Peyer's patch (tissue), 4 donors: Measurements from ENCODE around the gene CRTAC1. TPM values are rescaled to one million over a fixed set of nuclear protein-coding genes. Genes with fewer than 3 reads are reported as not detected.

Experiments used
- DNase-seq, 3 donors: peaks; one replicate each; pipeline ENCODE4 v3.0.0-alpha.2; 2017 to 2019
- H3K27ac ChIP-seq, 4 donors: fragments of 200-600 bp; sonication (generic); one replicate each; pipeline ENCODE4 v1.5.1; 2016 to 2019
- H3K27me3 ChIP-seq, 2 donors: fragments of 200-600 bp; sonication (generic); one replicate each; pipeline ENCODE4 v1.5.1; 2019
- H3K36me3 ChIP-seq, 3 donors: fragments of 200-600 bp; sonication (generic); one replicate each; pipeline ENCODE4 v1.5.1; 2016 to 2019
- H3K4me1 ChIP-seq, 4 donors: fragments of 200-600 bp; sonication (generic); one replicate each; pipeline ENCODE4 v1.5.1; 2016 to 2019
- H3K4me3 ChIP-seq, 4 donors: fragments of 200-600 bp; sonication (generic); 1 replicate in 3 of 4; 2 replicates in 1 of 4; pipeline ENCODE4 v1.5.1; 2016 to 2019; ENCODE audit warnings: mild to moderate bottlenecking in 1 of 4
- H3K9me3 ChIP-seq, 4 donors: fragments of 200-600 bp; sonication (generic); one replicate each; pipeline ENCODE4 v1.5.1; 2016 to 2019; ENCODE audit warnings: mild to moderate bottlenecking in 1 of 4
- POLR2A ChIP-seq, 2 donors: fragments of 450-650 bp; IDR thresholded peaks; one replicate each; pipeline ENCODE4 v1.5.1; 2017; ENCODE audit warnings: antibody characterized with exemption in 2 of 2, mild to moderate bottlenecking in 2 of 2, moderate library complexity in 2 of 2
- total RNA-seq, 4 donors: library from RNA; depleted of rRNA; stranded (reverse); fragments of >200 nt; gene quantifications; one replicate each; pipeline ENCODE4 v1.1.0, GENCODE V29; 2016
- TF ChIP-seq, protein P1 (sequence below), 6 experiments: fragments of 450-650 bp in 4 of 6; fragments of 200-600 bp in 2 of 6; sonication (generic) in 1 of 6; IDR thresholded peaks; one replicate each; pipeline ENCODE4 v1.5.1; 2017 to 2019; ENCODE audit warnings: antibody characterized with exemption in 6 of 6, mild to moderate bottlenecking in 3 of 6, moderate library complexity in 1 of 6

CRTAC1 gene
- total RNA-seq, 4 donors from 2014 or later, result 0.53 TPM; not detected in 3

DNA sequence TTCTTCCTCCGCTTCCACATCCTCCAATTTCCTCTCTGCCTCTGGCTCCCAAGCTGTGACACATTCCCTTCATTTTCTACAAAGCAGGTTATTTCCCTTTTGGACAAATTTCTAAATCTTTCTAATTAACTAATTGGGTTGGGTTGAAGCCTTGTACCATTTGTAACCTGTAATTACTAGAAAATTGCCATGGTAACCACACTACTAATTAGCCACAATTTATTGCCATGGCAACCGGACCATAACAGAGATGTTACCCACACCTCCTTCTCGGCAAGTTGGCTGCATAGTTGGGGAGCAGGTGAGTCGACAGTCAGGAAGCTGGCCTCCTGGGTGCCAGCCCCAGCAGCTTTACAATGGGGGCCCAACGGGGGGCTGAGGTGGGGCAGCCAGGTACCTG lies 119.2 kb downstream of the CRTAC1 start:
- H3K27me3 ChIP-seq, result no peaks in the 10 kb centered on the region
- H3K36me3 ChIP-seq, result no peaks in the 10 kb centered on the region
- no peak for TF ChIP-seq POLR2A (IDR thresholded peaks at IDR 0.05)
- H3K4me1 ChIP-seq, result peaks cover 0 to 7% (median 2%) of the 10 kb centered on the region in 4 donors
- H3K27ac ChIP-seq, result no peak overlapping the region
- H3K9me3 ChIP-seq, result no peaks in the 10 kb centered on the region
- DNase-seq, result peak in 1 of 3 donors; percentile 5
- H3K4me3 ChIP-seq, result no peak overlapping the region

DNA sequence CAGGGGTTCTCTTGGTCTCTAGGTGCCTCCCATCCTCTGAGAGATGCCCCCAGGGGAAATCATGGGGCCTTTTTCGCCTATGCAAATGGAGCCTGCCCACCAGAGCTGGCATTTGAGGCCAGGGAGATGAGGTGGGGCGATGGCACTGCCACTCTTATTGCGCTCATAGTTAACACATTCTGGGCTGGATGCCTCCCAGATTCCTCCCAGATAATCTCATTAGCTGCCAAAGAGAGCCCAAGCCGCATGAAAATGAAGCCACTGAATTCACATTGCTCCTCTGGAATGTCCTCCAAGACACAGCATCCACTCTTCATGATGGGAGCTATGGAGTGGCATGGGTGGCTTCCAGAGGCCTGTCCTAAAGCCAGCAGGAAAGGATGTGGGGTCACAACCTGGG lies 119.8 kb downstream of the CRTAC1 start:
- TF ChIP-seq, protein P1, sequence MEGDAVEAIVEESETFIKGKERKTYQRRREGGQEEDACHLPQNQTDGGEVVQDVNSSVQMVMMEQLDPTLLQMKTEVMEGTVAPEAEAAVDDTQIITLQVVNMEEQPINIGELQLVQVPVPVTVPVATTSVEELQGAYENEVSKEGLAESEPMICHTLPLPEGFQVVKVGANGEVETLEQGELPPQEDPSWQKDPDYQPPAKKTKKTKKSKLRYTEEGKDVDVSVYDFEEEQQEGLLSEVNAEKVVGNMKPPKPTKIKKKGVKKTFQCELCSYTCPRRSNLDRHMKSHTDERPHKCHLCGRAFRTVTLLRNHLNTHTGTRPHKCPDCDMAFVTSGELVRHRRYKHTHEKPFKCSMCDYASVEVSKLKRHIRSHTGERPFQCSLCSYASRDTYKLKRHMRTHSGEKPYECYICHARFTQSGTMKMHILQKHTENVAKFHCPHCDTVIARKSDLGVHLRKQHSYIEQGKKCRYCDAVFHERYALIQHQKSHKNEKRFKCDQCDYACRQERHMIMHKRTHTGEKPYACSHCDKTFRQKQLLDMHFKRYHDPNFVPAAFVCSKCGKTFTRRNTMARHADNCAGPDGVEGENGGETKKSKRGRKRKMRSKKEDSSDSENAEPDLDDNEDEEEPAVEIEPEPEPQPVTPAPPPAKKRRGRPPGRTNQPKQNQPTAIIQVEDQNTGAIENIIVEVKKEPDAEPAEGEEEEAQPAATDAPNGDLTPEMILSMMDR (IDR thresholded peaks at IDR 0.05), result no peak
- TF ChIP-seq POLR2A (IDR thresholded peaks at IDR 0.05), result no peak
- Histone ChIP-seq H3K4me3 (no peak overlapping the region), H3K4me1 (peaks cover 0 to 7% (median 2%) of the 10 kb centered on the region in 4 donors), H3K9me3 (no peaks in the 10 kb centered on the region), H3K36me3 (no peaks in the 10 kb centered on the region), H3K27me3 (no peaks in the 10 kb centered on the region), H3K27ac (no peak overlapping the region)
- peak in 1 of 3 donors; percentile 5 for DNase-seq

DNA sequence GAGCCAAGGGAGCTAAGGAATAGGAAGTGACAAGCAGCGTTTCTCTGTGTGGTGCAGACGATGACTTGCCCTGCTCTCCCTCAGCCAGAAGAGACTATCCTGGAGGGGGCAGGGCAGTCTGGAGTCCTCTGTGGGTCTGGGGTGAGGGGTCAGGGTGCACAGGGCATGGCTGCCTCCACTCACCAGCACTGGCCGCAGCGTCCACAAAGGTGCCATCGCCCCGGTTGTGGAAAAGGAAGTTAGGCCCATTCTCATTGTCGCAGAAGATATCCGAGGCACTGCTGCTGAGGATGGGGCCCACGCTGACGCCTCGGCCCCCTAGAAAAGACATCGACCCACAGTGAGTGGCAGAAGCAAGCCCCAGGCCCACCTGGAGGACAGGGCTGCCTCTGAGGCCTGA lies 122.6 kb downstream of the CRTAC1 start:
- H3K27ac ChIP-seq, result no peak overlapping the region
- H3K9me3 ChIP-seq, result no peaks in the 10 kb centered on the region
- H3K4me3 ChIP-seq, result no peak overlapping the region
- H3K36me3 ChIP-seq, result no peaks in the 10 kb centered on the region
- no peak for TF ChIP-seq POLR2A (IDR thresholded peaks at IDR 0.05)
- TF ChIP-seq, protein P1 (IDR thresholded peaks at IDR 0.05), result no peak
- no peaks in the 10 kb centered on the region for H3K27me3 ChIP-seq
- no peaks in the 10 kb centered on the region for H3K4me1 ChIP-seq
- peak in 1 of 3 donors; percentile 26 for DNase-seq

DNA sequence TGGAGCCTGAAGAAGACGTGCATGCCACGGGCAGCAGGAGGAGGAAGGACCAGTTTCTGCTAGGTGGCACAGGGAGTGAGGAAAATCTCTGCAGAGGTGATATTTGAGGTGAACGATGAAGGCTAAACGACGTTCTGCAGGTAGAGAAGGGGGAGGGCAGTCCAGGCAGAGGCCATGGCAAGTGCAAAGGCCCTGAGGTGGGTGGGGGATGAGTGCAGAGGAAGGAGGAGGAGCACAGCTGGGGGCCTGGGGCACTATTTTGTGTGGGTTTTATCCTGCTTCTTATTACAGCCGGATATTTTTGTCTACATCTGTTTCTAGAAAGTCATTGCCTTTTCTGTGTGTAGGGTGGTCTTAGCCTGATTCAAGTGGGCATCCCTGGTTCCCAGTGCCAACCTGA lies 123.2 kb downstream of the CRTAC1 start:
- H3K4me1 ChIP-seq, result no peaks in the 10 kb centered on the region
- H3K36me3 ChIP-seq, result no peaks in the 10 kb centered on the region
- no peak overlapping the region for H3K27ac ChIP-seq
- no peaks in the 10 kb centered on the region for H3K9me3 ChIP-seq
- DNase-seq, result peak in 1 of 3 donors; percentile 6
- no peaks in the 10 kb centered on the region for H3K27me3 ChIP-seq
- TF ChIP-seq POLR2A (IDR thresholded peaks at IDR 0.05), result no peak
- TF ChIP-seq, protein P1 (IDR thresholded peaks at IDR 0.05), result no peak
- H3K4me3 ChIP-seq, result no peak overlapping the region

DNA sequence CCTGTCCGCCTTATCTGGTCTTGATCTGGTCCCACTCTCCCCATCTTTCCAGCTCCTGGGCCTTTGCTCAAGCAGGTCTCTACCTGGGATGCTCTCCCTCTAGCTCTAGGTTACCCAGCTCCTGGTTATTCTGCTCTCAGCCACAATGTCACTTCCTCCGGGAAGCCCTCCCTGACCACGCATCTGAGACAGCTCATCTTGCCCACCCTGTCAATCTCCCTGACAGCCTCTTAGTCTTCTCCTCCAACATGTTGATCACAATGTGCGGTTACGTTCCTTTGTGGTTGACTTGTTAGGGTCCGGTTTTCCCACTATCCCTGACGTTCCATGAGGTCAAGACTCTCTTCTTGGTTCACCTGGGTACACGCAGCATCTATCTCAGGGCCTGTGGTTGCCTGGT lies 125.1 kb downstream of the CRTAC1 start:
- no peaks in the 10 kb centered on the region for H3K36me3 ChIP-seq
- H3K27me3 ChIP-seq, result no peaks in the 10 kb centered on the region
- H3K9me3 ChIP-seq, result no peaks in the 10 kb centered on the region
- no peaks in the 10 kb centered on the region for H3K4me1 ChIP-seq
- TF ChIP-seq, protein P1 (IDR thresholded peaks at IDR 0.05), result no peak
- TF ChIP-seq POLR2A (IDR thresholded peaks at IDR 0.05), result no peak
- H3K4me3 ChIP-seq, result no peak overlapping the region
- DNase-seq, result no peak
- H3K27ac ChIP-seq, result no peak overlapping the region

DNA sequence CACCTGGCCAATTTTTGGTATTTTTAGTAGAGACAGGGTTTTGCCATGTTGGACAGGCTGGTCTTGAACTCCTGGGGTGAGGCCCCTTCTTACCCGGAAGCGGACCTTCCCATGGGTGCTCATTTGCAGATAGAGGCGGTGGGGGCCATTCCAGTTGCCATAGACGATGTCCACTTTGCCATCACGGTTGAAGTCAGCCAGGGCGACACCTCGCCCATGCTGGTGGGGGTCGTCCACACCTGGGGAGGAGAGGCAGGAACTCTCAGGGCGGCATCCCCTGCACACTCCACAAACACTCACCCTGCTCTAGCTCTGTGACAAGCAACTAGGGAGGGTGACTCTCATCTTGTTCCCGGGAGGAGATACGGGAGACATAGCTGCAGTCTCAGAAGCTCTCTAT lies 125.8 kb downstream of the CRTAC1 start:
- Histone ChIP-seq H3K9me3 (no peaks in the 10 kb centered on the region), H3K27ac (no peak overlapping the region), H3K27me3 (no peaks in the 10 kb centered on the region), H3K36me3 (no peaks in the 10 kb centered on the region), H3K4me1 (no peaks in the 10 kb centered on the region), H3K4me3 (no peak overlapping the region)
- no peak for DNase-seq
- TF ChIP-seq POLR2A (IDR thresholded peaks at IDR 0.05), result no peak
- TF ChIP-seq, protein P1 (IDR thresholded peaks at IDR 0.05), result no peak
